ENCODE measurements around the gene DCXR. TPM values are rescaled to one million over a fixed set of nuclear protein-coding genes. Genes with fewer than 3 reads are reported as not detected.

DCXR gene
- total and polyA plus RNA-seq, 2 of the 13 experiments (the other 11 are each of a cell fraction or from before 2014, with no cell fraction given): 287 to 311 TPM

DNA sequence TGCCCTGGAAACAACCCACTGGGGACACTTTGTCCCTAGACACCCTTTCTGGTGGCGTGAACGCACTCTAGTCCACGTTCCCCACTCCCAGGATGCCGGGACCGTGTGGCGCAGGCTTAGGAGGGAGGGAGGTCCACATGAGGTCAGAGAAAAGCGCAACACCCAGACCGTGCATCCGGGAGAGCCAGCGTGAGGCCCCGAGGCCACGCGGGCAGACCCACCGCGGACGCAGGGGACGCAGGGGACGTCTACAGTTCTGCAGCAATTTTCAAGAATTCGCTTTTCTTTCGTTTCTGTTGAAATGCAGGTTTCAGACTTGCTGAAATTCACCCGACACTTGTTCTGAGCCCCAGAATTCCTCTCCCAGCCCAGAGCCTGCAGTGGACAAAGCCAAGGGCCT lies 9.4 kb upstream of the DCXR start:
- 96% methylated on average over 21 of the region's 21 CpGs for WGBS (ENCODE audit: low lambda C conversion rate)
- ATAC-seq (no peak), DNase-seq (ENCODE audit: low spot score) (no peak), FAIRE-seq (no peak)
- Histone ChIP-seq H3K4me2 (ENCODE audit: low read depth, low read length) (no peak overlapping the region), H3K4me3 (replicated peaks in 1 of 3; ENCODE audit: insufficient read depth in 1 of 3, low read depth in 2 of 3, low read length in 3 of 3) (no peak overlapping the region), H3K79me2 (ENCODE audit: insufficient read depth, low read length) (peaks cover 18% of the 10 kb centered on the region), H3K9me3 (ENCODE audit: low read length) (no peaks in the 10 kb centered on the region), H3K27me3 (ENCODE audit: control insufficient read depth in 1 of 2, insufficient read depth in 2 of 2, low read length in 2 of 2) (no peaks in the 10 kb centered on the region; a peak in 1 of 5 replicates), H3K9ac (ENCODE audit: insufficient read depth, low read depth, low read length) (no peak overlapping the region), H3K36me3 (replicated peaks in 1 of 2; ENCODE audit: control insufficient read depth in 1 of 2, insufficient read depth in 2 of 2, low read length in 2 of 2) (peaks cover 8 to 29% of the 10 kb centered on the region in 2 experiments; a peak in 4 of 5 replicates), H4K20me1 (ENCODE audit: insufficient read depth, low read length) (no peaks in the 10 kb centered on the region), H3K27ac (ENCODE audit: extremely low read length, insufficient read depth, low read length) (no peak overlapping the region), H3K4me1 (ENCODE audit: insufficient read depth, low read length) (peaks cover 39% of the 10 kb centered on the region), H2AFZ (ENCODE audit: low read length) (no peak overlapping the region)
- intact Hi-C loops (cut with micrococcal nuclease; ENCODE audit: unreplicated experiment): no loop called here
- ChIA-PET CTCF (ENCODE audit: low intra/inter-chr PET ratio, low total read pairs) (no interaction called here), POLR2A (no interaction called here)
- in situ Hi-C loops (cut with HindIII; ENCODE audit: extremely low pct_ligation_motif_present, low pct_unique_long_range_greater_than_20kb): no loop called here
- BruUV-seq (replicated peaks): TSS peak; percentile 12
- TF ChIP-seq RBFOX2 (IDR thresholded peaks at IDR 0.05; ENCODE audit: low read depth, low read length) (peak; percentile 55; the same call in 1 of the 2 replicates), ZNF24 (IDR thresholded peaks at IDR 0.05) (no peak)

DNA sequence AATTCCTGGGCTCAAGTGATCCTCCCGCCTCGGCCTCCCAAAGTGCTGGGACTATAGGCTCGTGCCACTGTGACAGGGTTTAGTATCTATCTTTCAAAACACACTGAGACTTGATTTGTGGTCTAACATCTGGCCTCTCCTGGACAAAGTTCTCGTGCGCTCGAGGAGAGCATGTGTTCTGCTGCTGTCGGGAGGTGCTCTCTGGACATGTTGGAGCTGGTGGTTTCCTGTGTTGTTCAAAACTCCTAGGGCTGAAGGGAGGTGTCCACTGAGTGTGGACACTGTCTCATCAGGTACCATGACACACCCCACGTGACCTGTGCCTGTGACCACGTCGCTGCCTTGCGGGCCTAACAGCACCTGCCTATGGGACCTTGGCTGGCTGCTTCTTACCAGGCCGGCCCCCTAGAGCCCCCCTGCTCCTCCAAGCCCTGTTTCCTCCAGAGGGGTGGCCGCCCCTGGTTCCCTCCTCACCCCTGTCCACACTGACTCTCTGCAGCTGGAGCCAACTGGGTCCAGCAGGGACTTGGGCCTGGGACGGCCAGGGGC lies 8.5 kb upstream of the DCXR start:
- Histone ChIP-seq H3K79me2 (ENCODE audit: insufficient read depth, low read length) (peaks cover 18% of the 10 kb centered on the region), H3K9me3 (ENCODE audit: low read length) (no peaks in the 10 kb centered on the region), H3K4me2 (ENCODE audit: low read depth, low read length) (no peak overlapping the region), H4K20me1 (ENCODE audit: insufficient read depth, low read length) (no peaks in the 10 kb centered on the region), H3K9ac (ENCODE audit: insufficient read depth, low read depth, low read length) (no peak overlapping the region), H2AFZ (ENCODE audit: low read length) (no peak overlapping the region), H3K27me3 (ENCODE audit: control insufficient read depth in 1 of 2, insufficient read depth in 2 of 2, low read length in 2 of 2) (no peaks in the 10 kb centered on the region; a peak in 1 of 5 replicates), H3K27ac (ENCODE audit: extremely low read length, insufficient read depth, low read length) (peak overlapping the region; percentile 20), H3K36me3 (replicated peaks in 1 of 2; ENCODE audit: control insufficient read depth in 1 of 2, insufficient read depth in 2 of 2, low read length in 2 of 2) (peaks cover 8 to 29% of the 10 kb centered on the region in 2 experiments; a peak in 4 of 5 replicates), H3K4me3 (replicated peaks in 1 of 3; ENCODE audit: insufficient read depth in 1 of 3, low read depth in 2 of 3, low read length in 3 of 3) (no peak overlapping the region), H3K4me1 (ENCODE audit: insufficient read depth, low read length) (peaks cover 47% of the 10 kb centered on the region)
- ChIA-PET POLR2A (no interaction called here), CTCF (ENCODE audit: low intra/inter-chr PET ratio, low total read pairs) (no interaction called here)
- 79% methylated on average over 14 of the region's 14 CpGs for WGBS (ENCODE audit: low lambda C conversion rate)
- intact Hi-C loops (cut with micrococcal nuclease; ENCODE audit: unreplicated experiment): loop anchor here (2.0 kb wide), 1 partner anchor 29 kb away; no protein-coding TSS in a partner anchor
- BruUV-seq (replicated peaks): no TSS peak
- in situ Hi-C loops (cut with HindIII; ENCODE audit: extremely low pct_ligation_motif_present, low pct_unique_long_range_greater_than_20kb): no loop called here
- DNase-seq (ENCODE audit: low spot score) (no peak), ATAC-seq (no peak), FAIRE-seq (no peak)
- TF ChIP-seq NFYC (CRISPR knock-in tag; IDR thresholded peaks at IDR 0.05) (no peak), POLR2AphosphoS5 (IDR thresholded peaks at IDR 0.05; ENCODE audit: low read depth, low read length) (0 out of 2 replicates have a peak, but pooled peaks have one; percentile 11), ZNF30 (CRISPR knock-in tag; IDR thresholded peaks at IDR 0.05) (no peak), SPEN (CRISPR knock-in tag; IDR thresholded peaks at IDR 0.05; ENCODE audit: low read depth) (peak; percentile 42; the same call in 1 of the 2 replicates)
- TF ChIP-seq, protein P1, sequence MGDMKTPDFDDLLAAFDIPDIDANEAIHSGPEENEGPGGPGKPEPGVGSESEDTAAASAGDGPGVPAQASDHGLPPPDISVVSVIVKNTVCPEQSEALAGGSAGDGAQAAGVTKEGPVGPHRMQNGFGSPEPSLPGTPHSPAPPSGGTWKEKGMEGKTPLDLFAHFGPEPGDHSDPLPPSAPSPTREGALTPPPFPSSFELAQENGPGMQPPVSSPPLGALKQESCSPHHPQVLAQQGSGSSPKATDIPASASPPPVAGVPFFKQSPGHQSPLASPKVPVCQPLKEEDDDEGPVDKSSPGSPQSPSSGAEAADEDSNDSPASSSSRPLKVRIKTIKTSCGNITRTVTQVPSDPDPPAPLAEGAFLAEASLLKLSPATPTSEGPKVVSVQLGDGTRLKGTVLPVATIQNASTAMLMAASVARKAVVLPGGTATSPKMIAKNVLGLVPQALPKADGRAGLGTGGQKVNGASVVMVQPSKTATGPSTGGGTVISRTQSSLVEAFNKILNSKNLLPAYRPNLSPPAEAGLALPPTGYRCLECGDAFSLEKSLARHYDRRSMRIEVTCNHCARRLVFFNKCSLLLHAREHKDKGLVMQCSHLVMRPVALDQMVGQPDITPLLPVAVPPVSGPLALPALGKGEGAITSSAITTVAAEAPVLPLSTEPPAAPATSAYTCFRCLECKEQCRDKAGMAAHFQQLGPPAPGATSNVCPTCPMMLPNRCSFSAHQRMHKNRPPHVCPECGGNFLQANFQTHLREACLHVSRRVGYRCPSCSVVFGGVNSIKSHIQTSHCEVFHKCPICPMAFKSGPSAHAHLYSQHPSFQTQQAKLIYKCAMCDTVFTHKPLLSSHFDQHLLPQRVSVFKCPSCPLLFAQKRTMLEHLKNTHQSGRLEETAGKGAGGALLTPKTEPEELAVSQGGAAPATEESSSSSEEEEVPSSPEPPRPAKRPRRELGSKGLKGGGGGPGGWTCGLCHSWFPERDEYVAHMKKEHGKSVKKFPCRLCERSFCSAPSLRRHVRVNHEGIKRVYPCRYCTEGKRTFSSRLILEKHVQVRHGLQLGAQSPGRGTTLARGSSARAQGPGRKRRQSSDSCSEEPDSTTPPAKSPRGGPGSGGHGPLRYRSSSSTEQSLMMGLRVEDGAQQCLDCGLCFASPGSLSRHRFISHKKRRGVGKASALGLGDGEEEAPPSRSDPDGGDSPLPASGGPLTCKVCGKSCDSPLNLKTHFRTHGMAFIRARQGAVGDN (CRISPR knock-in tag; IDR thresholded peaks at IDR 0.05): peak; percentile 43
- TF ChIP-seq, protein P2, sequence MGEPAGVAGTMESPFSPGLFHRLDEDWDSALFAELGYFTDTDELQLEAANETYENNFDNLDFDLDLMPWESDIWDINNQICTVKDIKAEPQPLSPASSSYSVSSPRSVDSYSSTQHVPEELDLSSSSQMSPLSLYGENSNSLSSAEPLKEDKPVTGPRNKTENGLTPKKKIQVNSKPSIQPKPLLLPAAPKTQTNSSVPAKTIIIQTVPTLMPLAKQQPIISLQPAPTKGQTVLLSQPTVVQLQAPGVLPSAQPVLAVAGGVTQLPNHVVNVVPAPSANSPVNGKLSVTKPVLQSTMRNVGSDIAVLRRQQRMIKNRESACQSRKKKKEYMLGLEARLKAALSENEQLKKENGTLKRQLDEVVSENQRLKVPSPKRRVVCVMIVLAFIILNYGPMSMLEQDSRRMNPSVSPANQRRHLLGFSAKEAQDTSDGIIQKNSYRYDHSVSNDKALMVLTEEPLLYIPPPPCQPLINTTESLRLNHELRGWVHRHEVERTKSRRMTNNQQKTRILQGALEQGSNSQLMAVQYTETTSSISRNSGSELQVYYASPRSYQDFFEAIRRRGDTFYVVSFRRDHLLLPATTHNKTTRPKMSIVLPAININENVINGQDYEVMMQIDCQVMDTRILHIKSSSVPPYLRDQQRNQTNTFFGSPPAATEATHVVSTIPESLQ (CRISPR knock-in tag; conservative IDR thresholded peaks at IDR 0.05): no peak
- TF ChIP-seq, protein P3, sequence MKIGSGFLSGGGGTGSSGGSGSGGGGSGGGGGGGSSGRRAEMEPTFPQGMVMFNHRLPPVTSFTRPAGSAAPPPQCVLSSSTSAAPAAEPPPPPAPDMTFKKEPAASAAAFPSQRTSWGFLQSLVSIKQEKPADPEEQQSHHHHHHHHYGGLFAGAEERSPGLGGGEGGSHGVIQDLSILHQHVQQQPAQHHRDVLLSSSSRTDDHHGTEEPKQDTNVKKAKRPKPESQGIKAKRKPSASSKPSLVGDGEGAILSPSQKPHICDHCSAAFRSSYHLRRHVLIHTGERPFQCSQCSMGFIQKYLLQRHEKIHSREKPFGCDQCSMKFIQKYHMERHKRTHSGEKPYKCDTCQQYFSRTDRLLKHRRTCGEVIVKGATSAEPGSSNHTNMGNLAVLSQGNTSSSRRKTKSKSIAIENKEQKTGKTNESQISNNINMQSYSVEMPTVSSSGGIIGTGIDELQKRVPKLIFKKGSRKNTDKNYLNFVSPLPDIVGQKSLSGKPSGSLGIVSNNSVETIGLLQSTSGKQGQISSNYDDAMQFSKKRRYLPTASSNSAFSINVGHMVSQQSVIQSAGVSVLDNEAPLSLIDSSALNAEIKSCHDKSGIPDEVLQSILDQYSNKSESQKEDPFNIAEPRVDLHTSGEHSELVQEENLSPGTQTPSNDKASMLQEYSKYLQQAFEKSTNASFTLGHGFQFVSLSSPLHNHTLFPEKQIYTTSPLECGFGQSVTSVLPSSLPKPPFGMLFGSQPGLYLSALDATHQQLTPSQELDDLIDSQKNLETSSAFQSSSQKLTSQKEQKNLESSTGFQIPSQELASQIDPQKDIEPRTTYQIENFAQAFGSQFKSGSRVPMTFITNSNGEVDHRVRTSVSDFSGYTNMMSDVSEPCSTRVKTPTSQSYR (CRISPR knock-in tag; IDR thresholded peaks at IDR 0.05; ENCODE audit: borderline replicate concordance): no peak
